SW 1271 (cell line): Measurements from ENCODE around the gene TBC1D10A.

Source experiments
- DNase-seq, 2 experiments: peaks; one replicate each; lab custom pipeline; 2025; lab: John Stamatoyannopoulos, UW

Gene TBC1D10A

DNA sequence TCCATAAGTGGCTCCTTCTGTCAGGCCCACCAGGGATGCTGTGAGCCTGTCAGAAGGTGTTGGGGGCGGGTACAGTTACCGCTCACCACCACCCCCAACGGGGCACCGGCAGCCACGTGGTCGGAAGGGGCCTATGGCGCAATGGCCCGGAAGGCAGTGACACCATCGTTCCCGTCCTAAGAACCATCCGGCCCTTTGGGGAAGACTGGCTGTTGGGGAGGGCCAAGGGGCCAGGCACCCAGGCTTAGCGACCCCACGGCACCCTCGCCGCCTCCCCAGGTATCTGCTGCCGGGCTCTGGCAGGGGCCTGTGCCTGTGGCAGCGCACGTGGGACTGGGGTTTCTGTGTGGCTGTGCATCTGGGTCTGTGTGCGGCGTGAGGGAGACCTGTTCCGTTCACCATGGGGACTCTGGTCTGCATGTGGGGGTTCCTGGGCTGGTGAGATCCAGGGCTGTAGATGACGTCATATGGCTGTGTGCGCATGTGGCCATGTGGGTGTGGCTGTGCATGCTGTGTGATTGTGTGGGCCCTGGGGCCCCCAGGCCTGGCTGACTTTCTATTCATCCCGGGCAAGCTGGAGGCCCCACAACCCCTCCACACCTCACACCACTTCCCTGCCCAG, 60.8 kb downstream of the TBC1D10A start:
- no peak for DNase-seq

DNA sequence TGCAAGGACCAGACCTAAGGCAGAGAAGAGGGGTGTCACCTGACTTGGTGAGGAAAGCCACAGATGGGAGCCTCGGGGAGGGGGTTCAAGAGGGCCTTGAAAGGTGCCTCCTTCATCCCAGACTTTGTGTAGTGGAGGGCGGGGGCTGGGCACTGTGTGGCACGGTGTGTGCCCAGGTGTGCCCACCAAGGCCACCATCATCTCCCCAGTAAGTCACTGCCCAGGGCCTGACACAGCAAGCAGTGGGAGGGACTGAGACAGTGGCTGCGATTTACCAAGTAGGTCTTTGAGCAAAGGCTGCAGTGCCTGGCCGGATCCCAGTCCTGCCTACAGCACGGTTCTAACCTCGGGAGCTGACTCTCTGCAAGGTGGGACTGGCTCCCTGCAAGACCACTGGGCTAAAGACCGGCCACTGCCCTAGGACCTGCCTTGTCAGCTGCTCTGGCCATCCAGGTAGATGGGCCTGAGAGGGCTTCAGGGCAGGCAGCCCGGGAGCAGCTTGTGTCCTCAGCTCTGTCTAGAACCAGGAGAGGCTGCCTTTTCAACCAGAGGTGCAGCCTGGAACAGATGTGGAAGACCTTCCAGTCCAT, 61.5 kb downstream of the TBC1D10A start:
- DNase-seq, result no peak

DNA sequence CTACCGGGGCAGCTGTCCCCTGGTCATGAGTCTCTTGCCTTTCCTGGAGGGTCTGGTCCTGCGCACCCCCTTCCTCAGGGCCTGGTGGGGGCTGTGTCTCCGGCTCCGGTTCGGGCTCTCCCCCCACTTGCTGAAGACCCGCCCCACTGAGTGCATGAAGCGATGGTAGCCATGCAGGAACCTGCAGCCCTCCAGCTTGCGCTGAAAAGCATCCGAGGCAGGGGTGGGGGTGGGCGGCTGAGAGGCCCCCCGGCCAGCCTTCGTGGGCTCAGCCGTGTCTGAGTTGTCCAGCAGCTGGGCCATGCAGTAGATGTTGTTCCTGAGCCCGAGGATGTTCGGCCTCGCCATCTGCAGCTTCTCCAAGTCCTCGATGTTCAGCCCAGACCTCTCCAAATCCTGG, 62.9 kb downstream of the TBC1D10A start:
- DNase-seq, result no peak

DNA sequence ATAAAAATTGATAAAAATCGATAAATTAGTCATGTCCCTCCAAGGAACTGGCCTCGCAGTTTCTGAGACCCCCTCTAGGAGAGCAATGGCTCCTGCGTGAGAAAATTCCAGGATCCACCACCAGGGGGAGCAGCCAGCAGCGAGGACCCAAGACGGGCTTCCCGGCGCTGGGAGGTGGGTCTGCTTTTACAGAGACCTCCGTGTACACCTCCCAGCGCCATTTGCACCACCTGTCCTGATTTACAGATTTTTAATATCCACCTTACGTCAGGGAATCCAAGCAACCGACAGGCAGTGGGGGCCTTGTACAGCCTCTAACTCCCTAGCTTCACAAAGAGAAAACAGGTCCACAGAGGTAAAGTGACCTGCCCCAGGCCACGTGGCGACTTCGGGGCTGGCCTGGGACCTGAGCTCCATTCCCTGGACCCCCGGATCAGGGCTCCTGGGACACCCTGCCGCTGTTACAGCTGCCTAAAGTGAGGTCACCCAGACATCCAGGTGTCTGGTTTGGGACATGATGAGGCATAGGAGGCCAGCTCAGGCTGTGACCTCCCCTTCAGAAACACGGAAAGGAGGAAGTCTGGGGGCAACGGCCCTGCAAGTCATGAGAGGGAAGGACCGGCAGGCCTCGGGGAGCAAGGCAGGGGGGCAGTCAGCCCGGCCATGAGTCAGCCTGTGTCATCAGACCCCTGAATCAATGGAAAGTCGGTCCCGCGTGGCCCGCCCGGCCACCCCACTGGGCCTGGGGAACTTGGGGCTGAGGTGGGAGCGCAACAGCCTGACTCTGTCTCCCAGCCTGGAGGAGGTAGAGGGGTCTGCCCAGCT, 63.6 kb downstream of the TBC1D10A start:
- DNase-seq, result peak in 1 of 2 experiments; percentile 18

DNA sequence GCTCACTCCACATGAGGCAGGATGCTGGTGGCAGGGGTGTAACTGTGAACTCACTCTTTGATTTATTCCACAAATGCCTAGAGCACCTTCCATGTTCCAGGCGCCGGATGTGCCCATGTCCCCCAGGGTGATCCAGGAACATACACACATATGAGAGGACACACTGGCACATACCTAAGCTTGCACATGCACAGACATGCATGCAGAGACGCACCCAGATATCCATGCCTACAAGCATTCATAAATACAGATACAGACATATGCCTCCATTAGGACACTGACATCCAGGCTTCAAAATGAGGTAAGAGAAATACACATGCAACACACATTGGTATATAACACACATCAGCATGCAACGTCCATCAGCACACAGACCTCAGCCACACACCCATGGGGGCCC, 64.6 kb downstream of the TBC1D10A start:
- DNase-seq, result no peak

DNA sequence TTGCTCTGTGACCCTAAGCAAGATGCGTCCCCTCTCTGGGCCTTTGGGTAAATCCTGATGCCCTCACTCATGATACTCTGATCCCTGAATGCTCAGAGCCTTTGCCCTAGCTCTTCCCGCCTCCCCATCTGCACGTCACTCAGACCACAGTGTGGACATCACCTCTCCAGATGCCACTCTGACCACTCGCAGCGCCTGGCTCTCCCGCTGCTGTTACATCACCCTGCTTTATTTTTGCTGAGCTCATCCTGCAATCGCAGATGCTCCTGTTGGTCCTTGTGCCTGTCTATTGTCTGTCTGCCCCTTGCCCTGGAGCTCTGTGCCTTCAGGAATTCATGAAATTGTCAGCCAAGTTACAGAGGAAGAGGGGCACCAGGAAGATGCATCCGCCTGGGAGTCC, 65.6 kb downstream of the TBC1D10A start:
- no peak for DNase-seq

DNA sequence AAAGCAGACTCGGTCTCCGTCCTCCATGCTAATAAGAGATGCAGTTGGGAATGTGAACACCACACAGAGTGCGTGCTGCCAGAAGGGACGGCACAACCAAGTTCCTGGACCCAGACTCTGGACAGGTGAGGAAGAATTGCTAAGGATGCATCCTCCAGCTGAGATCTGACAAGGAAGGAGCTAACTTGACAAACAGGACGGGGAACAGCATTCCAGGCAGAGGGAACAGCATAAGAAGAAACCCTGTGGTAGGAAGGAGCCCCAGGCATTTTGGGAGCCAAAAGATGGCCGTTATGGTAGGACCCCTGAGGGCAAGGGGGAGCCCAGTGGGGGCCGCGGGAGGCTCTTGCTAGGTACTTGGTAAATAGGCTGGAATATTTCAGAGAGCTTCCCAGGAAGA, 66.1 kb downstream of the TBC1D10A start:
- no peak for DNase-seq

DNA sequence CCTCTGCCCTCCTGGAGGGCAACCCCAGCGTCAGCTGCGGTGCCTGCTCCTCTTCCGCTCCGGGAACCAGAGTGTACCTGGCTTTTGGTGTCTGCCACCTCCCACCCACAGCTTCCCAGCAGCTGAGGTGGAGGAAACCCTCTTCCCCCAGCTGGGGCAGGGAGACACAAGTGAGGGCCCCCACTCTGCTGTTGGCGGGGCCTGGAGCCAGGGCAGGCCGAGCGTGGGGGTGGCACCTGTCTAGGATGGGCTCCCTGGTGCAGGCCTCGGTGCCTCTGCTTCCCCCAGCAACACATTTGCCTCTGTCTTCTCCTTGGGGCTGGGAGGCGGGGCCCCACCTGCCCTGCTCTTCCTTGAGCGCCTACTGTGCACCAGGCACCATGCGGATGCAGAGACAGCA, 66.5 kb downstream of the TBC1D10A start:
- DNase-seq, result no peak

DNA sequence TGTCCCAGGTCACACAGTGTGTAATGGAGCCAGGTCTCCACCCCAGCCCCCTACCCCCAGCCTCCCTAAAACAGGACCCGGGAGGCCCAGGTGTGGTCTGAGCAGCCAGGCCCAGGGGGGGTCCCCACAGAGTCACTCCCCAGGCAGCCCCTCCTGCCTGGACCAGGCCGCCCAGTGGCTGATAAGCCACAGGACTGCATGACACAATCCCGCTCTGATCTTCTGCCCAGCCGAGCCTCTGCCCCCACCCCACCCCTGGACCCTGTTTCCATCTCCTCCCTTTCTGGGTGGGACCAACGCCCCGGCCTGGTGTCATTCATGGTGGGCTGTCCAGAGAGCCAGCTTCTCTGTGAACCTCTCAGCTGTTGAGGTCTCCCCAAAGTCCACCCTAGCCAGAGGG, 72.4 kb downstream of the TBC1D10A start:
- DNase-seq, result no peak

DNA sequence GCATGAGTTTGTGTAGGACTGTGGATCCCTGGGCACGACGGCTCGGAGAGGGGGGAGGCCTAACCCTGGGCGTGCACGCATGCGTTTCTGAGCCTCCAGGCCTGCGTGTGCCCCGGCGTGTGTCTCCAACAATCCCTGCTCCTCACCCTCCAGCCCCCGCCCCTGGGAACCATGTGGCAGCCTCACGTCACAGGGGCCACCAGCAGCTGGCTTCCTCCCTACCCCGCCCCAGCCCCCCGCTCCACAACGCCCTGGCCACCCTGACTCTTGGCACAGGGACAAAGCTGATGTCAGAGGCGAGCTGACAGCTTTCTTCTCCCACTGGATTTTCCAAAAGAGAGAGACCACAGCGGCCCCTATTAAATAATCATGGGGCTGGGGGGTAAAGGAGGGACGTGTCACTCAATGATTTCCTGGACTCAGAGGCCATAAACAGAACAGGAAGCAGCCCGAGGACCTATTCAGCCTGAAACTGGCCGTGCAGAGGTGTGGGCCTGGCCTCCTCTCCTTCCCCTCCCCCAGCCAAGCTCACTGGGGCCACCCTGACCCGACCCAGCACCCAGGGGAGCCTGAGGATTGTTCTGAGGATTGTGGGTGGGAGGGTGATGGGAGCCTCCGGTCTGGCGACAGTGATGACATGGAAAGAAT, 73.4 kb downstream of the TBC1D10A start:
- no peak for DNase-seq

DNA sequence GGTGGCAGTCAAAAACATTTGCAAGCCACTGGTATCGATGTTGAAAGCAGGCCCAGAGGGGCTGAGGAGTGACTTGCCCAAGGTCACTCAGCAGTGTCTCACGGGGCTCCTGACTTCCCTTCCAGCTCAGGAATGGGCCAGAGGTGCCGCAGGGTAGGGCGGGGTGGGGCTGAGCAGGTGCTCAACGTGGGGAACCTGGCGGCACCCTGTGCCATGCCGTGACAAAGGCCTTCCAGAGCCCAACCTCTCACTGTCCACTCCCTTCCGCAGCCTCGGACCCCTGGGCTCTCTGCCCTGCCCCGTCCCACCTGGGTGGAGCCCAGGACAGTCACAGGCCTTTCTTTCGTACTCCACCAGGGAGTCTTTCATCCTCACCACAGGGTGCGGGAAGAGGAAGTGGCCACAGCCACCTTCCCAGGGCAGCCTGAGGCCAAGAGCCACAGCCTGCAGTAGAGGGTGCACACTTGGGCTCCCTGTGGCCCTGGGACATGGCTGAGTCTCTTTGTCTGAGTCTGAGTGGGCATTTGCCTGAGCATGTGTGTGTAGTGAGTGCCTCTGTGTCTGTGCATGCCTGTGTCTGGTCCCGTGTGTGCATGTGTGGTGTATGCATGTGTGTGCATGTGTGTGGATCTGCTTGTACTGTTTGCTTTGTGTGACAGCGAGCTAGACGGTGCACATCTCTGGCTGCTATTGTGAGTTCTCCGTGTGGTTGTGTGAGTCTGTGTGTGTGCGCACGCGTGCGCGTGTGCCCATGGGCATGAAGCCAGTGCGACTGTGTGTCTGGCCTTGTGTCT, 74.1 kb downstream of the TBC1D10A start:
- no peak for DNase-seq

DNA sequence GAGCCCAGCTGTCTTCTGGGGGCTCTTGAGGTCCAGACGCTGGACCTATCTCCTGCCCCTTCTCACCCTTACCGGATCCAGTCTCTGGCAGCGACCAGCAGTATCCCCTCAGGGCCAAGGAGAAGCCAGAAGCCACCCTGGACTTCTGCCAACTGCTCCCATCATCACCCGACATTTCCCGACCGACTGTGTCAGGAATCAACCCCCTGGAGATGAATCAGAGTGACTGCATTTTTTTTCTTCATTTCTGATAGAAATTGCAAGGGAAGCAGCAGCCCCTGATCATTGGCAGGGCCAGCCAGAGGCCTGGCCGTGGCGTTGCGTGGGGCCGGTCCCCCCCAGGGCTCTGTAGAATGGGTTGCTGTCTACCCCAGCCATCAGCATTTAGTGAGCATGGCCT, 75.0 kb downstream of the TBC1D10A start:
- no peak for DNase-seq

DNA sequence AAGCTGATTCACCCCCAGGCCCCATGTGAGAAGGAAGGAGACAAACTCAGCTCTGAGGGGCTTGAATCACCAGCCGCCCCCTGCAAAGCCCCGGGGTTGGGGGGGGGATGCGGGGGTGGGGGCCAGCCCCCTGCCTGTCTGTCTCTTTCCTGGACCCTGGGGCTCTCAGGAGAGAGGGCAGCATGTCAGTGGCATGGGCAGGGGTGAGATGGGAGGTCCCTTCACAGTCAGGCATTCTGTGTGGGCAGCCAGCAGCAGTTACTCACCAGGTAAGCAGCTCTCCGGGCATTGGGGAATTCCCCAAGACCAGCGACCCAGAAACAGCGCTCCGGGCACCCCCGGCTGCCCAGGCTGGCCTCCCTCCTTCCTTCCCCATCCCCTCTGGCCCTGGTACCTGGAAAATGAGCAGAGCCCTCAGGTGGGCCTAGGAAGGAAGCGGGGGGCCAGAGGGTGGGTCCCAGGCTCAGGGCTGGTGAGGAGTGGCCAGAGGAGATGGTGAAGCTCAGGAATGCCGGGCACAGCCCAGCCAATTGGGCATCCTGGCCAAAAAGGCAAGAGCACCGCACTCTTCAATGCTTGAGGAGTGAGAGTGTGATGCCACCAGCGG, 76.0 kb downstream of the TBC1D10A start:
- peak in 1 of 2 experiments; percentile 57 for DNase-seq

DNA sequence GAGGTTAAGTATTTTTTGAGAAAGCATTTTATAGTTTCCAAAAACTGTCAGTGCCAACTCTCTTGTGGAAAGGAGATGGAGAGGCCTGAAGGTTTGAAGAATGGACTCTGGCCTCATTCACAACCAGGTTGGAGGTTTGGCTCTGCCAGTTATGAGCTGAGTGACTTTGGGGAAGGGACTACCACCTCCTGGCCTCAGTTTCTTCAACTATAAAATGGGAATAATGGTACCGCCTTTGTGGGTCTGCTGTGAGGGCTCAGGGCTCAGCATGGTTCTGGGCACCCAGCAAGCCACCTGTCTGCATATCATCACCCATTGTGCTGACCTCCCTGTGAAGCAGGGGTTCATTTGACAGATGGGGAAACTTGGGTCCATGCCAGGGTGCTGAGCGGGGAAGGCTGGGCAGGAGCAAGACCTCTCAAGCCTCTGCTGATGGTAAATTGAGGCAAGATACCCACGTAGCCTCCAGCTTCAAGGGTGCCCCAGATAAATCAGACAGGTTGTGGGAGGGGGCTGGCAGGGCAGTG, 76.6 kb downstream of the TBC1D10A start:
- DNase-seq, result no peak

DNA sequence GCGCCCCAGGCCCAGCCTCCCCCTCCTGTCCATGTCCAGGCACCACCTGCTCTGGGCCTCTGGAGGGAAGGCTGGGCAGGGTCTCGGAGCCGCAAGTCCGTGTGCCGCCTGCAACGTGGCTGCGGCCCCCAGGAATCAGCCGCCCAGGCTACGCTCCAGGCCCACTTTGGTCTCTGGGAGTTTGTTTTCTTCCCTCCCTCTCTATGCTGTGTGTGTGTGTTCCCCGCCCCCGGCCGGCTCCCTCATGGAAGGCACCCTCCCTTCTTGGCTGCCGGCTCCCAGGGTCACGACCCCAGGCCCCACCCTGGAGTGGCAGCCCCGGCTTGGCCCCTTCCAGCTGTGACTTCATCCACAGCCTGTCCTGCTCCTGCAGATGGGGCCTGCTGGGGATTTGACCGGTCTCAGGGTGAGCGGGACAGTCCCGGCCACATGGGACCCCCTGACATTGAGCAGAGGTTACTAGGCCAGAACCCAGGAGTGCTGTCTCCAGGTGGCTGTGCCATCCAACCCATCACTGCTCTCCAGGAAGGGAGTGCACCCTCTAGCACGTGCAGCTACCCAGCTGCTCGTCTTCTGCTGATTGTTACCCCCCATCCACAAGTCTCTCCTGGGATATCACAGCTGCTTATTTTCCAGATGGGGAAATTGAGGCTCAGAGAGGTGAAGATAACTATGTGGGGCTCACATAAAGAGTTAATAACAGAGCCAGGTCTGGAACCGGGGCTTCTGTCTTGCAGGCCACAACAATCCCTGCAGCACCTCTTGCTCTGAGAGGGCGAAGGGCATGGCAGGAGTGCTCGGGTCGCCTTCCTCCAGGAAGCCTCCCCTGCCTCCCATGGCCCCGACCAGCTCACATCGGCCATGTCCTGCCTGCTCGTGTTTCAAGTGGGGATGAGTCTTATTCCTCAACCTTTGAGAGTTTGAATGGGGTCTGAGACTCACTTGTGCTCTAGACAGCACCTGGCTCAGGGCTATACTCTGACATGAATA, 77.4 kb downstream of the TBC1D10A start:
- no peak for DNase-seq

DNA sequence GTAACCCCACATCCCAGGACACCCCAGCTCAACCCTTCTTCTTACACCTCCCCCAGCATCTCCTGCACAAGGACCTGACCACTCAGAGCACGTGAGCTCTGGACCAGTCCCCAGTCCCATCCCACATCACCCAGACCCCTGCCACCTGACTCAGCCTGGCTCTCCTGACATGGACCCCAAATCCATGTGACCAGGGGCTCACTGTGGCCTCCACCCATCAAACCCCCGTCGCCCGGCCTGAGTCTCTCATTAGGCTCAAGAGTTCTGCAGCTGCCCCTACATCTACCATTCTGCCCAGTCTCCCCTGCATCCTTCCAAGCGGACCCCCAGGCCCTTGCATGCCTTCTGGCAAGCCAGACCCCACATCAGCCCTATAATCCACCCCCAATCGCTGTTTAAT, 78.3 kb downstream of the TBC1D10A start:
- no peak for DNase-seq

DNA sequence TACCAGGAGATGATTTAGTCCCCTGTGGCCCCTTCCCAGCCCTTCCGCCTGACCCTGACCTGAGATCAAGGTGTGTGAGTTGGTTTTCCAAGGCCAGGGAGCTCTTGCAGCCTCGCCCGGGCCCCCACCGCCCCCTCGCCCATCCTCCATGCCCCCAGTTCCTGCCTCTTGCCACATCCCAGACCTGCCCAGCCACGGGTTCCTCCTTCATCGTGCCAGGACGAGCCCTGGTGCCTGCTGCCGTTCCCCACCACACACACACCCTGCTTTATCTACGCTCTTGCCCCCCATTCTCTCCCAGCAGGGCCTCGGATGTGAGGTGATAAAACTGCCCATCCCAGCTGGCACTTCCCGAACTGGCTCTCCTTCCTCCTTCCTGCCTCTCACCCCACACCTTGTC, 78.8 kb downstream of the TBC1D10A start:
- no peak for DNase-seq

DNA sequence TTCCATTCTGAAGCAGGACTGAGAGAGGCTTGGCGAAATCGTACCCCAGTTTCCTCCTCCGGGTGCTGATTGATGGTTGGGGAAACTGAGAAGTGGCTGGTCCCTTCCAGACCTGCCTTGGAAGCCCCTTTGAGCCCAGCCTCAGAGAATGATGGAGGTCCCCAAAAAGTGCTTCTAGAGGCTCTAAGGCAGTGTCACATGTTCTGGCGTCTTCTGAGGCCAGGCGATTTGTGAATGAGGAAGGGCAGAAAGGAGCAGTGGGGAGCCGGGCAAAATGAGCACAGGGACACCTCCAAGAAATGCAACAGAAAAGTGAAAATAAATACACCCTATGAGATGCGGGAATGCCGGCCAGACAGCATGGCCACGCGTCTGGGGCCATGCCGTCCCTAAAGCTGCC, 79.2 kb downstream of the TBC1D10A start:
- no peak for DNase-seq

DNA sequence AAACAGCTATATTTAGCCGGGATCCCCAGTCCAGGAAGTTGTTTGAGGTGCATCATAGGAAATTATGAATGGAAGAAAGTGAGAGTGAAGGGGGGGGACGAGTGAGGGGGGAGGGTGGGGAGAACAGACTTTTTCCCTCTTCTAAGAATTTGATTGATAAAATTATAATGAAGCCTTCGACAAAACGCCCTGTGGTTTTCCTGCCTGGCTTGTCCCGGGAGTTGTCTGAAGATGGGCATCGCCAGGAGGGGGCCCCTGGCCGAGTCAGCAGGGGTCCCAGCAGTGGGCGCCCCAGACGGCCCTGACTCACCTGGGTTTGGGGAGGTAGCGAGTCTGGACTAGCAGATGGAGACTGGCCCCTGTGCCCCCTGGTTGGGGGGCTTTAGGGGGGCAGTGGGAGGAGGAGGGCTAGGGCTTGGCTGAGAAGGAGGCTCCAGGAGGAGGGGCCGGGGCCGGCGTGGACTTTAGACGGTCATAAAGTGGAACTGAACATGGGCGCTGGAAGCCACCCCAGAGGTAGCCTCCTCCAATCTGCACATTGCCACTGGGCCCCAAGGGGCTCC, 79.8 kb downstream of the TBC1D10A start:
- no peak for DNase-seq
